Activated T-helper 17 cell treated with anti-CD3 and anti-CD28 coated beads, Interleukin-2, amount 50 U/mL, for 72 hours (primary cell): ENCODE results near the gene HIBCH. TPM values are rescaled to one million over a fixed set of nuclear protein-coding genes. Genes with fewer than 3 reads are reported as not detected.
A peak's percentile ranks its signal among the peaks of the same experiment; 100 is the strongest.
"Not testable (repeated sequence)": the region's sequence is repeated elsewhere in the genome, so short reads cannot be mapped to it uniquely, and the experiment has no call there.

Experiments
- ATAC-seq: fragments of 150-1000 bp; cut with Tn5 transposase; replicated peaks from 2 replicates; pipeline ENCODE4 v1.10.0; 2021; ENCODE audit warnings: mild to moderate bottlenecking, moderate library complexity
- H3K27ac Mint-ChIP-seq: one replicate; pipeline ENCODE4 v1.8.0; 2022; ENCODE audit warnings: mixed read lengths
- H3K27me3 Mint-ChIP-seq: one replicate; pipeline ENCODE4 v1.8.0; 2022; ENCODE audit warnings: mixed read lengths
- H3K36me3 Mint-ChIP-seq: one replicate; pipeline ENCODE4 v1.8.0; 2022; ENCODE audit warnings: low read depth, mild to moderate bottlenecking, mixed read lengths
- H3K4me1 Mint-ChIP-seq: one replicate; pipeline ENCODE4 v1.8.0; 2022; ENCODE audit warnings: mixed read lengths
- H3K4me3 Mint-ChIP-seq: one replicate; pipeline ENCODE4 v1.8.0; 2022; ENCODE audit warnings: mild to moderate bottlenecking, mixed read lengths
- H3K9me3 Mint-ChIP-seq: one replicate; pipeline ENCODE4 v1.8.0; 2022; ENCODE audit warnings: mixed read lengths
- total RNA-seq, 2 donors: library from RNA; stranded (reverse); gene quantifications; one replicate each; pipeline ENCODE4 v1.2.3, GENCODE V29; 2022

The HIBCH gene
- total RNA-seq, 2 donors from 2014 or later, result 31.3 to 44.9 TPM

DNA sequence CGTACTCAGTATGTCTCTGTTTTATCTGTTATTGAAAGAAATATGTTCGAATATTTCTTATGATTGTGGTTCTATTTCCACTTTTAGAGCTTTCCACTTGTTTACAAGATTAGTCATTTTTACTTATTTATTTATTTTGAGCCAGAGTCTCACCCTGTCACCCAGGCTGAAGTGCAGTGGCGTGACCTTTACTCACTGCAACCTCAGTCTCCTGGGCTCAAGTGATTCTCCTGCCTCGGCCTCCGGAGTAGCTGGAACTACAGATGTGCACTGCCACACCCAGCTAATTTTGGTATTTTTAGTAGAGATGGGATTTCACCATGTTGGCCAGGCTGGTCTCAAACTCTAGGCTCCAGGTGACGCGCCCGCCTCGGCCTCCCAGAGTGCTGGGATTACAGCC, 53.3 kb downstream of the HIBCH start:
- H3K36me3 Mint-ChIP-seq, result peaks cover 21% of the 10 kb centered on the region
- no peaks in the 10 kb centered on the region for H3K27me3 Mint-ChIP-seq
- H3K4me3 Mint-ChIP-seq, result no peak overlapping the region

DNA sequence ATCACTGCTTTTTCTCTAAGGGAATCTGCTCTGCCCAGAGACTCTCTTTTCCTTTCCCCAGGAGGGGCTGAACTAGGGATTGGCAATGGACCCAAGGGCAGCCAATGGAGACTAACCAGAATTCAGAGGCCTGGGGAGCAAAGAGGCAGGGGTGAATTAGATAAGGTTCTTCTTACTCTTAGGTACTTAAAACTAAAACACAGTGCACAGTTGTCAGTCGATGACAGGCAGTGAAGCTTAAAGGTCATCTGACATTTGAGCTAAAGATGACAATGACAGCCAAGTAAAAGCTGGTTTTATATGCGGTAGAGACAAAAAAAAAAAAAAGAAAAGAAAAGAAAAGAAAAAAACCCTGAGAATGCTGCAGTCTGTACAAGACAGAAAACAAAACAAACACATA, 57.8 kb downstream of the HIBCH start:
- Mint-ChIP-seq H3K27me3 (no peaks in the 10 kb centered on the region), H3K4me1 (no peaks in the 10 kb centered on the region), H3K36me3 (peaks cover 13% of the 10 kb centered on the region), H3K4me3 (no peak overlapping the region), H3K9me3 (peaks cover 4% of the 10 kb centered on the region), H3K27ac (no peak overlapping the region)
- ATAC-seq, result no peak

More for the DNA sequence above, 53.3 kb downstream of the HIBCH start:
- ATAC-seq, result no peak
- H3K27ac Mint-ChIP-seq, result no peak overlapping the region
- H3K9me3 Mint-ChIP-seq, result no peaks in the 10 kb centered on the region
- H3K4me1 Mint-ChIP-seq, result no peaks in the 10 kb centered on the region

DNA sequence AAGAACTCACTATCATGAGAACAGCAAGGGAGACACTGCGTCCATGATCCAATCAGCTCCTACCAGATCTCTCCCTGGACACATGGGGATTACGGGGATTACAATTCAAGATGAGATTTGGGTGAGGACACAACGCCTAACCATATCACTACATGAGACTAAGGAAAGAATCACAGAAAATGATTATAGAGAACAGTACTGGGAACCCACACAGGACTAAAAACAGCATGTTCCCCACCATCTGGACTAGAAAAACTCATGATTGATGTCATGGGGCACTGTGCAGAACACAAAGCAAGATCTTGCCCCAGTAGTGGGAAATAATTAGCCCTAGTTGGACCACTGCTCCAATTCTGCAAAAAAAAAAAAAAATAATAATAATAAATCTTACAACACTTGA, 63.5 kb downstream of the HIBCH start:
- no peaks in the 10 kb centered on the region for H3K27me3 Mint-ChIP-seq
- H3K36me3 Mint-ChIP-seq, result peaks cover 30% of the 10 kb centered on the region
- ATAC-seq, result peak; percentile 66
- peaks cover 4% of the 10 kb centered on the region for H3K9me3 Mint-ChIP-seq
- no peaks in the 10 kb centered on the region for H3K4me1 Mint-ChIP-seq
- no peak overlapping the region for H3K27ac Mint-ChIP-seq
- H3K4me3 Mint-ChIP-seq, result no peak overlapping the region

DNA sequence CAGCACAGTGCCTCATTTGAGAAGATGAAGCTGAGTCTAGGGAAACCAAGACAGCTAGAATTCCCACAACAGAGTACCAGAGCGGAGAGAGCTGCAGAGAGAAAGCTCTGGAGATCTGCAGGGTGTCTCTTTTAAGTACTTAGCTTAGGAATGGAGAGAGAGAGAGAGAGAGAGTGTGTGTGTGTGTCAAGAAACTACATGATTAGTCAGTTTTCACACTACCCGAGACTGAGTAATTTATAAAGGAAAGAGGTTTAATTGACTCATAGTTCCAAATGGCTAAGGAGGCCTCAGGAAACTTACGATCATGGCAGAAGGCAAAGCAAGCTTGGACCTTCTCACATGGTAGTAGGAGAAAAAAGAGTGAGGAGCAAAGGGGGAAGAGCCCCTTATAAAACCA, 64.0 kb downstream of the HIBCH start:
- no peak overlapping the region for H3K4me3 Mint-ChIP-seq
- H3K4me1 Mint-ChIP-seq, result no peaks in the 10 kb centered on the region
- no peak overlapping the region for H3K27ac Mint-ChIP-seq
- H3K36me3 Mint-ChIP-seq, result peaks cover 33% of the 10 kb centered on the region
- ATAC-seq, result peak; percentile 97
- no peaks in the 10 kb centered on the region for H3K27me3 Mint-ChIP-seq
- peaks cover 4% of the 10 kb centered on the region for H3K9me3 Mint-ChIP-seq

DNA sequence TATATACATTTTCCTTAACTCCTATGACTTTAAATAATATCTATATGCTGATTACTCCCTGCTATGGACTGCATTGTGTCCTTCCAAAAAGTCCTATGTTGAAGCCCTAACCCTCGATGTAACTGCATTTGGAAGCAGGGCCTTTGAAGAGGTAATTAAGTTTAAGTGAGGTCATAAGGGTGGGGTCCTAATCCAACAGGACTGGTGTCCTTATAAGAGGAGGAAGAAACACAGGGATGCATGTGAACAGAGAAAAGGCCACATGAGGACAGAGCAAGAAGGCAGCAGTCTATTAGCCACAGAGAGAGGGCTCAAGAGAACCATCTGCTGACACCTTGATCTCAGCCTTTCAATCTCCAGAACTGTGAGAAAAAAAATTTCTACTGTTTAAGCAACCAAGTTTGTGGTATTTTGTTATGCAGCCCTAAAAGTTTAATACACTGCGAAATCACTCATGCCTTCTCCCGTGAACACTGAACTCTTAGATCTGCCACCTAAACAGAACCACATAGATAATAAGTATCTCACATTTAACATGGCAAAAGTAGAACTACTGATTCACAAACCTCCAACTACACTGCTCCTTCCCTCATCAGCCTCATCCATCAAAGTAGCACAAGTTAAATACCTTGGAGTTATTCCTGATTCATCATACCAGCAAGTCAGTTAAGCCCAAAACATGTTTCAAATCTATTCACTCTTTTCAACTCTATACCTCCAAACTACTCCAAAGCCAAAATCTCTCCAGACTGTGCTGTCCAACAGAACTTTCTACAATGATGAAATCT, 65.4 kb downstream of the HIBCH start:
- H3K4me1 Mint-ChIP-seq, result no peaks in the 10 kb centered on the region
- peaks cover 4% of the 10 kb centered on the region for H3K9me3 Mint-ChIP-seq
- H3K27me3 Mint-ChIP-seq, result no peaks in the 10 kb centered on the region
- no peak overlapping the region for H3K4me3 Mint-ChIP-seq
- peaks cover 35% of the 10 kb centered on the region for H3K36me3 Mint-ChIP-seq
- no peak for ATAC-seq
- H3K27ac Mint-ChIP-seq, result no peak overlapping the region

DNA sequence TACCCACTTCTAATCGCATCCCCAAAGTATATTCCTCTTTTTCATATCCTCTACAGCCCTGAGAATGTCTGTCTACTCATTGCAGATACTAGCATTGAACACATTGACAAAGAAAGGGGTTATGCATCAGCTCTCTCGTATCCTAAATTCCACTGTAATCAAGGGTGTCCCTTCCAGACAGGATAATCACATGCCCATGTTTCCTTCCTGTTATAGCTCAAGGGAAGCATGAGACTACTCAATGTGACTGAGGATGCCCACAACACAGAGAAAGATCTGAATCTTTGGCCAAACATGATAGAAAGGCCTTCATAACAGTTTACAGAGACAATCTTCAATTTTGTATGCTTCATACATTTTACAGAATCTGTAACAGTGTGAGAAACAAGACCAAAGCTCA, 69.2 kb downstream of the HIBCH start:
- Mint-ChIP-seq H3K9me3 (no peaks in the 10 kb centered on the region), H3K27me3 (no peaks in the 10 kb centered on the region), H3K36me3 (peaks cover 65% of the 10 kb centered on the region), H3K4me3 (no peak overlapping the region), H3K4me1 (no peaks in the 10 kb centered on the region), H3K27ac (no peak overlapping the region)
- no peak for ATAC-seq

DNA sequence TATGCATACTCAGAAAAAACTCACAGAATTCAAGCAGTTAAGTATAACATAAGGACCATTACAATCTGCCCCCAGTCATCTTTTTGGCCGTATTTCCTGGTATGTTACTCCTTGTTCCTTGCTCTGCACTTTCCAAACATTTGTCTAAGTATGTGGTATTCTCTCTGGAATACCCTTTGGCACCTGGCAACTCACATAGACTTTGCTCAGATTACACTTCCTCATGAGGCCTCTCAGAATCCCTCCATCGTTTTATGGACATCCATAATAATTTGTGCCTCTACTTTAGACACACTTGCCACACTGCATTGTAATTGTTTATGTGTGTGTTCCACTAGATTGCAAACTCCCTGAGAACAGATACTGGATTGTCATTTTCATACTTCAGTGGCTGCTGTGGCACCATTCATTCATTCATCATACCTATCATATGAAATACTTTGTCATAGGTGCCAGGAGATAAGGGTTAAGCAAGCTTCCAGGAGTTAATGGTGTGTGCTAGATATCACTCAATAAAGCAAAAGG, 84.0 kb downstream of the HIBCH start:
- Mint-ChIP-seq H3K27me3 (no peaks in the 10 kb centered on the region), H3K4me3 (no peak overlapping the region), H3K9me3 (peaks cover 4% of the 10 kb centered on the region), H3K36me3 (peaks cover 35% of the 10 kb centered on the region), H3K27ac (no peak overlapping the region), H3K4me1 (no peaks in the 10 kb centered on the region)
- ATAC-seq, result no peak

DNA sequence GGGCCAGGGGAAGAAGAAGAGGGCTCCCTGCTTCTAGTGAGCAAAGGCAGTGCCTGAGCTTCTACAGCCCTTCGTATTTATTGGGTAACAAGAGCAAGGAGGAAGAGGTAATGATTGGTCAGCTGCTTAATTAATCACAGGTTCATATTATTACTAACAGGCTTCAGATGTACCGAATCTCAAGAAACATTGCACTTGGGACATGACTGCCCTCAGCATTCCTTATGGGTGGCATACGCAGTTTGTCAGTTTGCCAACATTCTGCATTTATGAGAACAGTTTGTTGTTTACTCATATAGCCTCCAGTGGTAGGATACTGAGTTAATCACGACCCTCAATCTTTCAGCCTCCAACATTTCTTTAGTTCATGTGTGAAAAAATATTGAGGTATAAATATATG, 84.5 kb downstream of the HIBCH start:
- Mint-ChIP-seq H3K9me3 (peaks cover 4% of the 10 kb centered on the region), H3K27me3 (no peaks in the 10 kb centered on the region), H3K27ac (no peak overlapping the region), H3K4me1 (no peaks in the 10 kb centered on the region), H3K36me3 (peaks cover 38% of the 10 kb centered on the region), H3K4me3 (no peak overlapping the region)
- ATAC-seq, result no peak

DNA sequence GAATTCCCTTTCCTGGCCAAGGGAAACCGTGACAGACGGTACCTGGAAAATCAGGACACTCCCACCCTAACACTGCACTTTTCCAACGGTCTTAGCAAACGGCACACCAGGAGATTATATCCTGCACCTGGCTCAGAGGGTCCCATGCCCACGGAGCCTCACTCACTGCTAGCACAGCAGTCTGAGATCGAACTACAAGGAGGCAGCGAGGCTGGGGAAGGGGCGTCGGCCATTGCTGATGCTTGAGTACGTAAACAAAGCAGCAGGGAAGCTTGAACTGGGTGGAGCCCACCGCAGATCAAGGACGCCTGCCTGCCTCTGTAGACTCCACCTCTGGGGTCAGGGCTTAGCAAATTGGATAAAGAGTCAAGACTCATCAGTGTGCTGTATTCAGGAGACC, 95.6 kb downstream of the HIBCH start:
- not testable (repeated sequence) for H3K4me3 Mint-ChIP-seq, H3K27me3 Mint-ChIP-seq, H3K4me1 Mint-ChIP-seq, H3K9me3 Mint-ChIP-seq, ATAC-seq, H3K27ac Mint-ChIP-seq
- peaks cover 88% of the 10 kb centered on the region for H3K36me3 Mint-ChIP-seq

DNA sequence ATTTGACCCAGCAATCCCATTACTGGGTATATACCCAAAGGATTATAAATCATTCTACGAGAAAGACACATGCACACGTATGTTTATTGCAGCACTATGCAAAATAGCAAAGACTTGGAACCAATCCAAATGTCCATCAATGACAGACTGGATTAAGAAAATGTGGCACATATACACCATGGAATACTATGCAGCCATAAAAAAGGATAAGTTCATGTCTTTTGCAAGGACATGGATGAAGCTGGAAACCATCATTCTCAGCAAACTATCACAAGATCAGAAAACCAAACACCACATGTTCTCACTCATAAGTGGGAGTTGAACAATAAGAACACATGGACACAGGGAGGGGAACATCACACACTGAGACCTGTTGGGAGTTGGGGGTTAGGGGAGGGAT, 96.9 kb downstream of the HIBCH start:
- not testable (repeated sequence) for H3K27ac Mint-ChIP-seq, H3K4me1 Mint-ChIP-seq, H3K4me3 Mint-ChIP-seq, H3K9me3 Mint-ChIP-seq, ATAC-seq, H3K27me3 Mint-ChIP-seq
- peaks cover 76% of the 10 kb centered on the region for H3K36me3 Mint-ChIP-seq

DNA sequence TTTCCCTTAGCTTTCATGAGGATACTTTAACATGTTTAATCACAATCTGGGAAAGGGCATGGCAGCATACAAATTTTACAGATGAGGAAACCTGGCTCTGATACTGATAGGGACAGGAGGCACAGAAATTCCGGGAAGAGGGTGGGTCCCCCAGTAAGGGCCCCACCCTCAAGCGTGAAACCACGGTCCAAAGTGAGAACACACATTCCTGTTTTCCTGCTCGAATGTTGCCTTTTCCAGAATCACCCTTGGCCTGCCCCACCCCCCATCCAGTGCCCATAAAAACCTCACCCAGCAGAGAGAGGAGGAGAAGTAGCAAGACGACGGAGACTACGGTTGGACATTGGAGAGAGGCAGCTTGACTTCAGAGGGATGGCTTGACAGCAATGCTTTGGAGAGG, 98.2 kb downstream of the HIBCH start:
- Mint-ChIP-seq H3K36me3 (peaks cover 64% of the 10 kb centered on the region), H3K27me3 (no peaks in the 10 kb centered on the region), H3K4me3 (no peak overlapping the region), H3K9me3 (peaks cover 4% of the 10 kb centered on the region), H3K27ac (no peak overlapping the region), H3K4me1 (peaks cover 3% of the 10 kb centered on the region)
- no peak for ATAC-seq

DNA sequence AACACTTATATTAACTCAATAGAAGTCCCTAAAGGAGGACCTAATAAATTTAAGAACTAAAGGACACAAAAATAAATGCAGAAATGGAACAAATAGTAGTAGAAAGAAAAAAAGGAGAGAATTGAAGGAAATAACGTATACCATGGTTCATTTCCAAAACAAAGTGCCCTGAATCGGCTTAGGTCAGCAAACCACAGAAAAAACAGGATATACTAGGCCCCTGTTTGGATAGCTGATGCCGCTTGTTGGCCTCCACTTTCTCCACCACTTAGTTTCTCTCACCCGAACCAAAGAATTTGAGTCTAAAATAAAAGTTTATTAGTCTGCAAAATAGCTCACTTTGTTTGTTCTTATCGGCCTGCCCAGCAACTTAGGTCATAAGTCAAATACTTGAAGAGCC, 100.4 kb downstream of the HIBCH start:
- Mint-ChIP-seq H3K9me3 (no peaks in the 10 kb centered on the region), H3K4me1 (peaks cover 14% of the 10 kb centered on the region), H3K27ac (no peak overlapping the region), H3K27me3 (no peaks in the 10 kb centered on the region), H3K36me3 (peaks cover 62% of the 10 kb centered on the region), H3K4me3 (no peak overlapping the region)
- ATAC-seq, result no peak

DNA sequence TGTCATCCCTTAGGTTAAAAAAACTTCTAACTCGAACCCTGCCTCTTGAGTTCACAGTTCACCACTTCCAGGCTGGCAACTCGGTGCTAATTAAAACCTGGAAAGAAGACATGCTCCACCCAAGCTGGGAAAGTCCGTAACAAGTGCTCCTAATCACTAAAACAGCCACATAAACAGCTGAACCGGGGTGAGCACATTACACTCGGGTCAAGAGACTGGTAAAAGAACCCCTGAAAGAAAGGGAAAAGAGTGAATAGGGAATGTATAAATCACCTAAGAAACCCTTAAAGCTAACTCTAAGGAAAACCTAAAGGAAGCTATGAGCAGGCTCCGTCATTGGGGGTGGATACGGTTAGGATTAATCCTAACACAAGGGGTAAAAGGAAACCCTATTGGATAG, 102.0 kb downstream of the HIBCH start:
- peaks cover 11% of the 10 kb centered on the region for H3K4me1 Mint-ChIP-seq
- H3K36me3 Mint-ChIP-seq, result peaks cover 62% of the 10 kb centered on the region
- H3K27me3 Mint-ChIP-seq, result no peaks in the 10 kb centered on the region
- H3K9me3 Mint-ChIP-seq, result no peaks in the 10 kb centered on the region
- H3K27ac Mint-ChIP-seq, result no peak overlapping the region
- no peak overlapping the region for H3K4me3 Mint-ChIP-seq
- ATAC-seq, result no peak

DNA sequence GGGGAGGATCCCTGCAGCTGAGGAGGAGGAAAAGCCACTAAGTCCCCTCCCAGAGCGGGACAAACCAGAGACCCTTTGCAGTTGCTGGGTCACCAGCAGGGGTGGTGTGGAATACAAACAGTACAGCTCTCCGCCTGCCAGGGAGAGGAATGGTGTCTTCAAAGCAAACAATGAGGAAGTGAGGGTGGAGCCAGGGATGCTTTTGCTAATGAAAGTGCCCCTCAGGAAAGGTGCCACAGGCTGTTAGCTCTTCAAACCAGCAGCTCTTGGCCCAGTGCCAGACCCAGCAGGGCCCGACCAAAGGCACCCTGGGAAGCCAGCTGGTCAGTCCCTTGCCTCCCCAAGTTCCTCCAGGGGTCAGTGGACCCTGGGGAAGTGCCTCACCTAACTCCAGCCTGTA, 102.8 kb downstream of the HIBCH start:
- Mint-ChIP-seq H3K4me1 (peaks cover 11% of the 10 kb centered on the region), H3K36me3 (peaks cover 55% of the 10 kb centered on the region), H3K9me3 (no peaks in the 10 kb centered on the region), H3K27ac (peak overlapping the region; percentile 13), H3K27me3 (no peaks in the 10 kb centered on the region), H3K4me3 (no peak overlapping the region)
- ATAC-seq, result no peak

DNA sequence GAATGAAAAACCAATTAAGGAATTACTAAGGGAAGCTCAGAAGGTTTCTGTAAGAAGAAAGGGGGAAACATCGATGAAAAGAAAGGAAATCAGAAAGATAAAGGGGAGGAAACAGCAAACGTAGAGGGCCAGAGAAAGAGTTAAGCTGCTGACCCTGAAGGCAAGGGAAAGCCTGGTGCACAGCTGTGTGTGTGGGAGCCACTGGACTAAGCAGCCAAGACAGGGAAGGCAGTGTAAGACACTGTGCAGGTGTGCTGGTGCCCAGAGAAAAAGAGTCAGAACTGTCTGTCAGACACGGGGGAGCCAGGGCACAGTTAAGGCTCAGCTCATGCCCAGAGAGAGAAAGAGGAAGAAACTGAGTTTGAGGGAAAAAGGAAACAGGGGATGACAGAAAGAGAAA, 104.0 kb downstream of the HIBCH start:
- Mint-ChIP-seq H3K9me3 (no peaks in the 10 kb centered on the region), H3K4me3 (no peak overlapping the region), H3K36me3 (peaks cover 43% of the 10 kb centered on the region), H3K27me3 (no peaks in the 10 kb centered on the region), H3K27ac (peak overlapping the region; percentile 13), H3K4me1 (peaks cover 11% of the 10 kb centered on the region)
- no peak for ATAC-seq
